GM12891 (cell line): Measurements from ENCODE around the gene BRD7.

Experiments
- DNase-seq: peaks from one replicate; pipeline ENCODE4 v3.0.0; 2011; ENCODE audit warnings: low spot score; ENCODE audit not compliant: insufficient read length
- FAIRE-seq: peaks from 2 replicates; lab custom pipeline; 2011; peaks lifted over from hg19 to GRCh38; lab: Jason Lieb, UNC
- PAX5 ChIP-seq: IDR thresholded peaks from 2 replicates; pipeline ENCODE4 v1.6.1; 2011; ENCODE audit warnings: low read length, moderate library complexity, mild to moderate bottlenecking; ENCODE audit not compliant: insufficient read depth, severe bottlenecking
- POLR2A ChIP-seq: IDR thresholded peaks from 2 replicates; pipeline ENCODE4 v1.6.1; 2011; ENCODE audit warnings: low read depth, low read length, control low read depth
- POLR2AphosphoS5 ChIP-seq: IDR thresholded peaks from 2 replicates; pipeline ENCODE4 v1.6.1; 2011; ENCODE audit warnings: low read depth, low read length, control low read depth
- POU2F2 ChIP-seq: IDR thresholded peaks from 2 replicates; pipeline ENCODE4 v1.6.1; 2011; ENCODE audit warnings: low read depth, mild to moderate bottlenecking, control low read depth, low read length, moderate library complexity
- SPI1 ChIP-seq: IDR thresholded peaks from 2 replicates; pipeline ENCODE4 v1.6.1; 2011; ENCODE audit warnings: low read depth, low read length, control low read depth
- TAF1 ChIP-seq: IDR thresholded peaks from 2 replicates; pipeline ENCODE4 v1.6.1; 2011; ENCODE audit warnings: low read depth, low read length, control low read depth

The BRD7 gene

GRCh38 chr16:50304467-50305440, 64.0 kb downstream of the BRD7 start:
- FAIRE-seq (no peak), DNase-seq (no peak)
- TF ChIP-seq POU2F2 (no peak), POLR2AphosphoS5 (no peak), SPI1 (no peak), PAX5 (no peak), TAF1 (no peak), POLR2A (no peak)

GRCh38 chr16:50303605-50304466, 65.0 kb downstream of the BRD7 start:
- no peak for DNase-seq
- no peak for TF ChIP-seq SPI1
- no peak for TF ChIP-seq POLR2A
- no peak for TF ChIP-seq PAX5
- TF ChIP-seq POU2F2 = no peak
- TF ChIP-seq TAF1 = no peak
- no peak for TF ChIP-seq POLR2AphosphoS5
- FAIRE-seq = no peak

- no peak for FAIRE-seq
Measured at GRCh38 chr16:50303041-50303604, 65.7 kb downstream of the BRD7 start.

DNA sequence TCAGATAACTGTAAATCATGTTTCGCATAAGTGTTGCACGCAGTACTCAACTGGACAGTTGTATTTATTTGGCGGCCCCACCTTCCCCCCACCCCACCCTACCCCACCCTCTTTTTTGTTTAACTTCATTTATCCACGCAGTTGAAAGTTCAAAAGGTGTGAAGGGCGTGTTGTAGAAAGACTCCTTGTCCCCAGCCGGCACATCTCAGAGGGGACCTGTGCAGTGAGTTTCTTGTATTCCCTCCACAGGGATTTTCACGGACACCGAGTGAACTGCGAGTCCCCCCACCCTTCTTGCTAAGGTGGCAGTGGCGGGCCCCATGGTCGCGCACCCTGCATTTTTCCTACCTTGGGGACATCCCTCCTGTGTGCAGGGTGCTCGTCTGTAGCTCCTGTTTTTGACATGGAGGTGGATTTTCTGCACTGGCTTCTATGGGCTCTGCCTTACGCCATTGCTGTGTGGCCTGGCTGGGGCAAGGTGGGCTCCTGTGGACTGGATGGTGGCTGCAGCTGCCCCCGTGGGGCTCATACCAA, 66.2 kb downstream of the BRD7 start:
- DNase-seq (no peak), FAIRE-seq (no peak)
- TF ChIP-seq PAX5 = no peak
- TF ChIP-seq TAF1 = no peak
- no peak for TF ChIP-seq POLR2A
- no peak for TF ChIP-seq POLR2AphosphoS5
- TF ChIP-seq SPI1 = no peak
- TF ChIP-seq POU2F2 = no peak

More at GRCh38 chr16:50303041-50303604, 65.7 kb downstream of the BRD7 start:
- no peak for DNase-seq
- TF ChIP-seq POLR2A = no peak

- FAIRE-seq = no peak
- TF ChIP-seq POU2F2 (no peak), TAF1 (no peak), POLR2AphosphoS5 (no peak), POLR2A (no peak), SPI1 (no peak), PAX5 (no peak)
- no peak for DNase-seq
Measured at GRCh38 chr16:50301626-50302471, 66.9 kb downstream of the BRD7 start.

- no peak for DNase-seq
- FAIRE-seq = no peak
- TF ChIP-seq SPI1 = no peak
- TF ChIP-seq TAF1 = no peak
- TF ChIP-seq PAX5 = no peak
- TF ChIP-seq POU2F2 = no peak
- no peak for TF ChIP-seq POLR2AphosphoS5
- TF ChIP-seq POLR2A = no peak
Measured at GRCh38 chr16:50300942-50301625, 67.7 kb downstream of the BRD7 start.

GRCh38 chr16:50299508-50300105, 69.2 kb downstream of the BRD7 start:
- FAIRE-seq (no peak), DNase-seq (no peak)
- TF ChIP-seq SPI1 (no peak), POLR2A (no peak), POLR2AphosphoS5 (no peak), TAF1 (no peak), PAX5 (no peak)

DNA sequence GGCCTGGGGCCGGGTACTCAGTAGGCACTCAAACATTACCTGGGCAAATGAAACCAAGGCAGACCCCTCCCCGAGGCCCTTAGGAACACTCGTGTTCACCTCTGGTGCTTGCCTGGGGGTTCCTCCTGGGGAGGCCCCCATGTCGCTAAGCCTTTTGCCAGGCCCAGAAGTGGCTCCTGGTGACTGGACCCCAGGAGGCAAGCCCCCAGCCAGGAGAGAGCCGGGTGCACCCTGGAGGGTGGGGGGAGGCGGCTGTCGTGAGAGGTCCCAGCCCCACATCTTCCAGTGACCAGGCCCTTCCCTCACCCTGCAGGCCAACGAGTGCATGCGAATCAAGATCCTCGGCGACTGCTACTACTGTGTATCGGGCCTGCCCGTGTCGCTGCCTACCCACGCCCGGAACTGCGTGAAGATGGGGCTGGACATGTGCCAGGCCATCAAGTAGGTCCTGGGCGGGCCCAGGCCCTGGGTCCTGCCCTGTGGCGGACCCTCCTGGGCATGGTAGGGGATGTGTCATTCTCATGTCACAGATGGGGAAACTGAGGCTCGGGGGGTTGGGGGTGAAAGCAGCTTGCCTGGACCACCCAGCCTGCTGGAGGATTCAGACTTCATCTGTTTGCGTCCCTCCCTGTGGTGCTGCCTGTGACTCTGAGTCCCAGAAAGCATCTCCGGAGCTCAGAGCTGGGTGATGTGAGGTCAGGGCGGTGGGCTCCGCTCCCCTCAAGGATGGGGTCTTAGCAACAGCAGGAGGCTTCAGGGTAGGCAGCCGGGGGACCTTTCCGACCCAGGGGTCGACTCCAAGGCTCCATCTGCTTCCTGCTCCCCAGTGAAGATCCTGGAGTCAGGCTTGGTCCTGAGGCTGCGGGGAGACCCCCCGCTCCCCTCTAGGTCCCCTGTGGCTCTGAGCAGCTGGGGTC, 69.9 kb downstream of the BRD7 start:
- TF ChIP-seq POU2F2 (no peak), PAX5 (no peak), POLR2AphosphoS5 (no peak), POLR2A (no peak), SPI1 (no peak), TAF1 (no peak)
- no peak for DNase-seq
- no peak for FAIRE-seq
